C4-2B (cell line): ENCODE results near the gene ANKH.

Experiments used
- H3K27ac ChIP-seq: fragments of 450-650 bp; 2 replicates; pipeline ENCODE4 v1.5.1; 2017
- ZFX ChIP-seq: fragments of 450-650 bp; IDR thresholded peaks from 2 replicates; pipeline ENCODE4 v1.6.1; 2017
- TF ChIP-seq, protein P1 (sequence below): fragments of 450-650 bp; conservative IDR thresholded peaks from 2 replicates; pipeline ENCODE4 v1.5.1; 2017; ENCODE audit warnings: mild to moderate bottlenecking

Gene ANKH

DNA sequence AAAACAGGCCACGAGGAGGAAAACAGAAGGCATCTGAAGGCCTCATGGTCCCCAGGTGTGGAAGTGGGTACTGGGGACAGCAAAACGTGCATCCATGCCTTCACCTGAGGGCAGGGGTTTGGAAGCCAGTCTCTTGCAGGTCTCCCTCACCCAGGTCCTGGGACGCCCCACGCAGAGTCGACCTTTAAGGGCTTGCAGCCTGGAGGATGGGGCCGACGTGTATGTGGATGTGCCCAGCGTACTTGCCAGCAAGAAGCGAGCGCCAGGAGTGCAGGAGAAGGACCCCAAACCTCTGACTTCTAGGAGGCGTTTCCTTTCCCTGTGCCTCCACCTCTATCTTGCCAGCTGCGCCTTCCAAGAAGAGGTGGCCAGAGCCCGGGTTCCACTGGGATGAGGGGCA, 141.1 kb downstream of the ANKH start:
- TF ChIP-seq, protein P1, sequence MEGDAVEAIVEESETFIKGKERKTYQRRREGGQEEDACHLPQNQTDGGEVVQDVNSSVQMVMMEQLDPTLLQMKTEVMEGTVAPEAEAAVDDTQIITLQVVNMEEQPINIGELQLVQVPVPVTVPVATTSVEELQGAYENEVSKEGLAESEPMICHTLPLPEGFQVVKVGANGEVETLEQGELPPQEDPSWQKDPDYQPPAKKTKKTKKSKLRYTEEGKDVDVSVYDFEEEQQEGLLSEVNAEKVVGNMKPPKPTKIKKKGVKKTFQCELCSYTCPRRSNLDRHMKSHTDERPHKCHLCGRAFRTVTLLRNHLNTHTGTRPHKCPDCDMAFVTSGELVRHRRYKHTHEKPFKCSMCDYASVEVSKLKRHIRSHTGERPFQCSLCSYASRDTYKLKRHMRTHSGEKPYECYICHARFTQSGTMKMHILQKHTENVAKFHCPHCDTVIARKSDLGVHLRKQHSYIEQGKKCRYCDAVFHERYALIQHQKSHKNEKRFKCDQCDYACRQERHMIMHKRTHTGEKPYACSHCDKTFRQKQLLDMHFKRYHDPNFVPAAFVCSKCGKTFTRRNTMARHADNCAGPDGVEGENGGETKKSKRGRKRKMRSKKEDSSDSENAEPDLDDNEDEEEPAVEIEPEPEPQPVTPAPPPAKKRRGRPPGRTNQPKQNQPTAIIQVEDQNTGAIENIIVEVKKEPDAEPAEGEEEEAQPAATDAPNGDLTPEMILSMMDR = no peak
- TF ChIP-seq ZFX = no peak
- H3K27ac ChIP-seq = no peak overlapping the region

DNA sequence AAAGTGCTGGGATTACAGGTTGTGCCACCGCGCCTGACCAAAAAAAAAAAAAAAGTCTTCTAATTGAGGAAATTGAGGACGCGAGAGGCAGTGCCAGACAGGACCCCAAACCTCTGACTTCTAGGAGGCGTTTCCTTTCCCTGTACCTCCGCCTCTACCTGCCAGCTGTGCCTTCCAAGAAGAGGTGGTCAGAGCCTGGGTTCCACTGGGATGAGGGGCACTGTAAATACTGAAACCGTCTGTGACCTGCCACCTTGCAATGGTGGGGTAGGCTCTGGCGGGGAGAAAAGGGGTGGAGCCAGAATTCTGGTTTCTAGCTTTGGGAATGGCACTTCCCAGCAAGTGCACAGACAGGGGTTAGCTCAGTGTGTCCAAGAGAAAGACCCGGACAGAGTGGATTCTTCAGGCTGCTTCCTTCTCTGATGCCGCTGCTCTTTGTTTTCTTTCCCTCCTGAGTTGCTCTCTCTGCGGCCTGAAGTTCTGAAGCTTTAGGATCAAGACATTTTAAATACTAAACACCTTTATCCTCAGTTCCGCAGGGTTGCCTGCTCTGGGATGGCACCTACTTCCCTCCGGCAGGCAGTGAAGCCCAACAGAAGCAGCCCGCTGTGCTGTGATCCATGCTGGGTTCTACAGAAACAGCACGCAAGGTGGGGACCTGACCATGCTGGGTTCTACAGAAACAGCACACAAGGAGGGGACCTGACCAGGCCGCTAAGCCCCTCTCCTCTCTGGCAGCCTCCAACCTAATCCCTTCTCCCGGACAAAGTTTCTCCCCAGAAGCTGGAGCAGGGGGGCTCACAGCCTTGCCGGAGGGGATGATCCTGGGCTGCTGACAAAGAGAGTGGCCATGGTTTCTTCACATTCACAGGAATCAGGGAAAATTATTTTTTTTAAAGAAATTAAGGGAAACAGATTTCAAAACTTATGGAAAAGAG, 141.9 kb downstream of the ANKH start:
- no peak overlapping the region for H3K27ac ChIP-seq
- TF ChIP-seq, protein P1 = no peak
- TF ChIP-seq ZFX = no peak

DNA sequence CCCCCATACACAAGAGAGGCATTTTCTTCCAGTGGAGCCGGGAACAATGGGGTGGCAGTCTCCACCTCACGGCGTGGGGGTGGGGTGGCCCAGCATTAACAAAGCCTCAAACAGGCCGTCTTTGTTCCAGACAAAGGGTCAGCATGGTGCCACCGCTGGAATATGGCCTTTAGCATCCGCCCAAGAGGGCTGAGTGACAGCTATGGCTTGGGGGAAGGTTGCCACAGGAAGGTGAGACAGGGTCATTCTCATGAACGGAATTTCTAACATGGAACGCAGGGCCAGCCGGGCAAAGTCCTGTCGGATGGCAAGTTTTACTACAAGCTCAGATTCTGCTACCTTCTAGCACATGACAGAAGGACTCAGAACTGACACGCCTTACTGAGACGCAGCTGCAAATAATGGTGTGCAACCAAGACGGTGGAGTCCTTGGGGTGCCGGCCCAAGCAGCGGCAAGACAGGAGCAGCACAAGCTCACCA, 143.1 kb downstream of the ANKH start:
- no peak for TF ChIP-seq ZFX
- TF ChIP-seq, protein P1 = no peak
- H3K27ac ChIP-seq = no peak overlapping the region

DNA sequence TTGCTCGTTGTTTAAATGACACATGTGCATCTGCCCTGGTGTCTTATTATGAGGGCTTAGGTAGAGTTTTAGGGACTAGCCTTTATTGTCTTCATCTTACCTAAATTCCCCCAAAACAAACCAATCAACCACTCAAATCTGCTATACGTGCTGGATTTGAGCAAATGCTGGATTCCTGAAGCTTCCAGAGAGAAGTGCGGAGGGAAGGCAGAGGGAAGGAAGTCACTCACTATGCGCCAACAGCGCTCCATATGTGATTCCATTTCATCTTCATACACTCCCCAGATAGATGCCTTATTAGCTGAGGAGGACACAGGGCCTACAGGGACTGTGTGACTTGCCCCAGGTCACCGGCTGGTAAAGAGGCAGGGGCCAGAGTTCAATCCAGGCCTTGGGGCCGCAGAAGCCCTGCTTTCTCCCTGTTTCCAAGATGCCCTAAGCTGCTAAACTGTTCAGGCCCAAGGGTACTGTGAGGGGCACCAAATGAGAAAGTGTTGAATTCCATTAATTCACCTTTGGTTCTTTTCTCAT, 143.6 kb downstream of the ANKH start:
- H3K27ac ChIP-seq = no peak overlapping the region
- no peak for TF ChIP-seq ZFX
- TF ChIP-seq, protein P1 = no peak

DNA sequence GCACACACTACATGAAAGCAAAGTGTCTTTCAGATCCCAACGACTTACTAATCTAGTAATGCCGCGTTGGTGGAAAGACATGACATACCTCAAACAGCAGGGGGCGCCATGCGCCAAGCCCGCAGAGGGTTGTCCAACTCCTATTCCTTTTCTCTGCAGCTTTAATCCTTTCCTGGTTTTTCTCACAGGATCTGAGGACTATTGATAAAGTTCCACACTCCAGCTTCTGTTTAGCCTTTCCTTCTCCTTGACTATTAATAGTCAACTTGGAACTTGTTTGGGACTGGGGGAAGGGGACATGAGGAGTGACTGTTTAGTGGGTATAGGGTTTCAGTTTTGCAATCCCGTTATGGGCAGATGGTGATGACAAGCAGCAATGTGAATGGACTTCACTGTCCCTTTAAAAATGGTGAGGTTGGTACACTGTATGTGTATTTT, 144.1 kb downstream of the ANKH start:
- no peak for TF ChIP-seq ZFX
- TF ChIP-seq, protein P1 = peak; percentile 99
- H3K27ac ChIP-seq = no peak overlapping the region

DNA sequence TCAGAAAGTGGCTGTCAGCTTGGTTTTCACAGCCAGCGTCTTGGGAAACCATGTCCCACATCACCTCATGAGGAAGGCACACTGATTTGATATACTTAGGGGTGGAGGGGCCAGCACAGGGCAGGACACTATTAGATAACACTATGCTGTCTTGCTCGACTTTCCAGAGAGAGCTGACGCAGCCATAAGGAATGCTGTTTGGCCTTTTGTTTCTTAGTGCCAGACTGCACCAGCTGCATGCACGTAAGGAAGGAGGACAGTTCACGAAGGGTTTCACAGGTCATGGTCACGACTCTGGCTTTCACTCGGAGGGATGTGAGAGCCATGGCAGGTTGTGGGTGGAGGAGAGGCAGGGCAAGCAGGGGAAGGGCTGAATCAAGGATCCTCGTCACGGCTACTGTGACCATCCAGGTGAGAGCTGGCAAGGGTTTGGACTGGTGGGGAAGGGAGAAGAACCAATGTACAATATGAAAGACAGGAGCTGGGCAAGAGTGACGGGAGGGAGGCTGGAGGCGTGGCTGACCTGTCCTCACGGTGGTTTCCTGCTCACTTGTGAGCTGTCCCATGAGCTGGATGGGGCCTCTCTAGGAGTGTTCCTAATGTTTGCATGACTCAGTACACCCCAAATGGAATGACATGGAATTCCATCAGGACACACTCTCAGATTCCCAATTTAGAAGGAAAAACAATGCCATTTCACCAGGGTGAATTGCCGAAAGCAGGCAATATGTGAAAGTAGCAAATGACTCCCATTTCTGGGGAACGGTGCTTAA, 145.3 kb downstream of the ANKH start:
- no peak overlapping the region for H3K27ac ChIP-seq
- TF ChIP-seq, protein P1 = no peak
- no peak for TF ChIP-seq ZFX
